Activated CD4-positive, alpha-beta T cell treated with anti-CD3 and anti-CD28 coated beads for 48 hours (primary cell): Measurements from ENCODE around the gene EPC2.

Experiments used
- DNase-seq: peaks from one replicate; pipeline ENCODE4 v3.0.0-alpha.2; 2020

EPC2 gene

GRCh38 chr2:148814860-148815419, 170.4 kb downstream of the EPC2 start:
- DNase-seq = no peak

- no peak for DNase-seq
Observed at GRCh38 chr2:148816176-148816575, 171.6 kb downstream of the EPC2 start.

- no peak for DNase-seq
Observed at GRCh38 chr2:148817210-148817708, 172.7 kb downstream of the EPC2 start.

- no peak for DNase-seq
Observed at GRCh38 chr2:148819019-148819585, 174.6 kb downstream of the EPC2 start.

- no peak for DNase-seq
Observed at GRCh38 chr2:148824190-148824589, 179.6 kb downstream of the EPC2 start.

- no peak for DNase-seq
Observed at GRCh38 chr2:148826791-148827190, 182.2 kb downstream of the EPC2 start.

- no peak for DNase-seq
Observed at GRCh38 chr2:148828941-148829340, 184.4 kb downstream of the EPC2 start.

- DNase-seq = no peak
Observed at GRCh38 chr2:148829618-148830017, 185.1 kb downstream of the EPC2 start.

- DNase-seq = no peak
Observed at GRCh38 chr2:148832637-148833036, 188.1 kb downstream of the EPC2 start.
